Measurements from ENCODE around the gene HAUS7. TPM values are rescaled to one million over a fixed set of nuclear protein-coding genes. Genes with fewer than 3 reads are reported as not detected.

Gene HAUS7
- total RNA-seq, 1 experiment from 2014 or later, result 29.3 TPM

- Histone ChIP-seq H3K9me3 (ENCODE audit: insufficient read depth, low read depth) (no peaks in the 10 kb centered on the region), H3K4me1 (replicated peaks; ENCODE audit: insufficient read depth) (0 out of 2 replicates have a peak, but pooled peaks cover 3% of the 10 kb centered on the region), H3K4me3 (no peak overlapping the region), H2AFZ (no peak overlapping the region), H4K20me1 (ENCODE audit: insufficient read depth) (no peaks in the 10 kb centered on the region), H3K79me2 (ENCODE audit: low read depth) (no peaks in the 10 kb centered on the region), H3K36me3 (ENCODE audit: low read depth) (no peaks in the 10 kb centered on the region), H3K4me2 (no peak overlapping the region), H3K27me3 (ENCODE audit: insufficient read depth, low read depth) (no peaks in the 10 kb centered on the region), H3F3A (ENCODE audit: insufficient read depth, low read depth) (no peaks in the 10 kb centered on the region), H3K9me2 (ENCODE audit: insufficient read depth) (no peaks in the 10 kb centered on the region), H3K27ac (no peak overlapping the region)
- no peak for TF ChIP-seq CTCF (conservative IDR thresholded peaks at IDR 0.05)
- TF ChIP-seq EZH2 (IDR thresholded peaks at IDR 0.05; ENCODE audit: low read depth), result no peak
- ChIA-PET POLR2A (ENCODE audit: unreplicated experiment) (no interaction called here), CTCF (interaction anchor here (0.5 kb wide), 2 partner anchors 22 to 501 kb away, joined by 3 to 5 read pairs; no protein-coding TSS in a partner anchor)
- intact Hi-C loops (cut with micrococcal nuclease; ENCODE audit: unreplicated experiment), result no loop called here
- no TSS peak for BruUV-seq (replicated peaks)
- DNase-seq, result no peak
Observed at GRCh38 chrX:153447581-153447960, 22.8 kb downstream of the HAUS7 start.

- TF ChIP-seq CTCF (conservative IDR thresholded peaks at IDR 0.05) (no peak), EZH2 (IDR thresholded peaks at IDR 0.05; ENCODE audit: low read depth) (no peak)
- no peaks in the 10 kb centered on the region for H3K9me2 ChIP-seq (ENCODE audit: insufficient read depth)
- H3K27me3 ChIP-seq (ENCODE audit: insufficient read depth, low read depth), result no peaks in the 10 kb centered on the region
- no TSS peak for BruUV-seq (replicated peaks)
- no peak for DNase-seq
- ChIA-PET POLR2A (ENCODE audit: unreplicated experiment) (no interaction called here), CTCF (interaction anchor here (0.5 kb wide), 1 partner anchor 22 kb away, joined by 3 read pairs; no protein-coding TSS in a partner anchor)
- no peak overlapping the region for H3K4me2 ChIP-seq
- H4K20me1 ChIP-seq (ENCODE audit: insufficient read depth), result no peaks in the 10 kb centered on the region
- H3K9me3 ChIP-seq (ENCODE audit: insufficient read depth, low read depth), result no peaks in the 10 kb centered on the region
- H2AFZ ChIP-seq, result no peak overlapping the region
- intact Hi-C loops (cut with micrococcal nuclease; ENCODE audit: unreplicated experiment), result no loop called here
- H3K4me1 ChIP-seq (replicated peaks; ENCODE audit: insufficient read depth), result 0 out of 2 replicates have a peak, but pooled peaks cover 3% of the 10 kb centered on the region
- no peaks in the 10 kb centered on the region for H3K79me2 ChIP-seq (ENCODE audit: low read depth)
- H3K4me3 ChIP-seq, result no peak overlapping the region
- no peaks in the 10 kb centered on the region for H3F3A ChIP-seq (ENCODE audit: insufficient read depth, low read depth)
- H3K27ac ChIP-seq, result no peak overlapping the region
- H3K36me3 ChIP-seq (ENCODE audit: low read depth), result no peaks in the 10 kb centered on the region
Observed at GRCh38 chrX:153446950-153447580, 23.3 kb downstream of the HAUS7 start.

- intact Hi-C loops (cut with micrococcal nuclease; ENCODE audit: unreplicated experiment), result no loop called here
- CTCF ChIA-PET, result no interaction called here
Observed at GRCh38 chrX:153446636-153446936, 23.8 kb downstream of the HAUS7 start.

More at GRCh38 chrX:153446636-153446936, 23.8 kb downstream of the HAUS7 start:
- H2AFZ ChIP-seq, result no peak overlapping the region
- no peaks in the 10 kb centered on the region for H3K27me3 ChIP-seq (ENCODE audit: insufficient read depth, low read depth)
- H3K4me2 ChIP-seq, result no peak overlapping the region
- BruUV-seq (replicated peaks), result no TSS peak
- DNase-seq, result no peak
- H3K4me3 ChIP-seq, result no peak overlapping the region
- H3K9me2 ChIP-seq (ENCODE audit: insufficient read depth), result no peaks in the 10 kb centered on the region
- no peaks in the 10 kb centered on the region for H3K9me3 ChIP-seq (ENCODE audit: insufficient read depth, low read depth)
- TF ChIP-seq EZH2 (IDR thresholded peaks at IDR 0.05; ENCODE audit: low read depth), result no peak
- TF ChIP-seq CTCF (conservative IDR thresholded peaks at IDR 0.05), result no peak
- no peaks in the 10 kb centered on the region for H3F3A ChIP-seq (ENCODE audit: insufficient read depth, low read depth)
- H3K4me1 ChIP-seq (replicated peaks; ENCODE audit: insufficient read depth), result 0 out of 2 replicates have a peak, but pooled peaks cover 3% of the 10 kb centered on the region
- H4K20me1 ChIP-seq (ENCODE audit: insufficient read depth), result no peaks in the 10 kb centered on the region
- H3K27ac ChIP-seq, result no peak overlapping the region
- no peaks in the 10 kb centered on the region for H3K79me2 ChIP-seq (ENCODE audit: low read depth)
- POLR2A ChIA-PET (ENCODE audit: unreplicated experiment), result no interaction called here
- no peaks in the 10 kb centered on the region for H3K36me3 ChIP-seq (ENCODE audit: low read depth)
